Cardiac septum (tissue), 1 donor: ENCODE data around the gene NRAP. TPM values are rescaled to one million over a fixed set of nuclear protein-coding genes. Genes with fewer than 3 reads are reported as not detected.

ENCODE experiments used
- DNase-seq: peaks from one replicate; pipeline ENCODE4 v3.0.0-alpha.2; 2020; ENCODE audit warnings: low spot score
- intact Hi-C: fragments of 100-400 bp; cut with DNase I; formaldehyde crosslinking; loops from one replicate; pipeline ENCODE4 v1.14.0; 2022
- total RNA-seq: library from RNA; stranded (reverse); fragmentation: NEBNext Ultra II Directional; extraction: Animal tissue kit (Norgen Biotek cat#: 25700); gene quantifications from one replicate; pipeline ENCODE4 v1.2.1, GENCODE V29; 2021
- donor health status: DM: no; HTN: no; CAD: no.

The NRAP gene
- total RNA-seq, 1 donor from 2014 or later, result 1,029 TPM

DNA sequence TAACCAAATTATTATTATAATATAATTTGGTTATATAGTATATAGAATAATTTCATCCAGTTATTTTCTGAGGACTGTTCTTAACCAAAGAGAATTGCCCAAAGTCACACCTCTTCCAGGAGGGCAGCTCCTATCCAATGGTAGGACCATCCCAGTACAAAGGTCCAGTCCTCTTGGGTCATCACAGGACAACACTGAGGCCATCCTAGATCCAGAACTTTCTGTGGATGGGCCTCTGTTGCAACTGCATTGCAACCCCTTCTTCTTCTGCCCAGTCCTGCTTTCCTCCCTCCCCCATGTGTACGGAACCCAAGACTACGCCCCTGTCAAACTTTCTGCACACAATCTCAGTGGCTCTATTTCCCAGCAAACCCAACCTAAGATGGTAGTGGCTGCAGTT lies 116.4 kb downstream of the NRAP start:
- DNase-seq, result no peak
- intact Hi-C loops, result no loop called here

DNA sequence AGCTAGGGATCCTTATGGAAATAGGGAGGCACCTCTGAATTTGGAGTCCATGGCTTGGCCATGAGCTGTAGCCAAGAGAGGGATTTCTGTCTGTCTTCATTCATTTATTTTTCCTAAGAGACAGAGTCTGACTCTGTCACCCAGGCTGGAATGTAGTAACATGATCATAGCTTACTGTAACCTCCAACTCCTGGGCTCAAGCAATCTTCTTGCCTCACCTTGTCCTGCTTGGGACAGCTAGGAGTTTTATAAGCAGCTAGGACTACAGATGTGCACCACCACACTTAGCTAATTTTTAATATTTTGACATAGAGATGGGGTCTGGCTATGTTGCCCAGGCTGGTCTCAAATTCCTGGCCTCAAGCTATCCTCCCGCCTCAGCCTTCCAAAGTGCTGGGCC lies 119.4 kb downstream of the NRAP start:
- intact Hi-C loops, result no loop called here
- no peak for DNase-seq

DNA sequence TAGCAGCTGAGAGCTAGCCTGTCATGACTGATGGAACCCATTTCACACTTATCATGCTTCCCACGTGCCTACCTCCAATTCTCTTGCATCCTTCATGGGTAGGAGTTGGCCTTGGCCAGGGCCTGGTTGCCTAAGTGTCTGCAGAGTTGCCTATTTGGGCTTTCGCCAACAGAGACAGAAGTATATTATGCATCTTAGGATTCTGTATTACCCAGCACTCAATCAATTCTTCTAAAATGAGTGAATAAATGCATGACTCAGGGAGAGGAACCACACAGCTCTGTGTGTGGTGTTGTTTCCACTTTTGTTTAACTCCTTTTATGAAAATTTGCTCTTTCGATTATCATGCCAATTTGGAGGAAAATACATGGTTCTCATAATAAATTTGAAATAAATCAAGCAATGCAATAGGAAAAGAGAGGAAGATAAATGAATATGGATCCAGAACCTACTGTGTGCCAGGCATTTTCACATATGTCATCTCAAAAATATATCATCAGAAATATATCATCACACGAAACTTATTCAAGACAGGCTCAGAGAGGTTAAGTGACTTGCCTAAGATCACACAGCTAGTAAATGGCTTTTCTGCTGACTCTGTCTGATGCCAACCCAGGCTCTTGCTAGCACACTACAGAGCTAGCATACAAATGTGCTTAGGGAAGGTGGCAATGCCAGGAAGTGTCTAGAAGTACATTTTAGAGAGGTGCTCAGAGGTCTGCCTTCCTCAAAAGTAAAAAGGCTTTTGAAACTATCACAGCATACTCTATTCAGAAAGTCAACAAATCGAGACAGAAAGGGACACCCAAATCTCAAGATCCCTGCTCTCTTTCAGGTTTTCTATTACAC lies 120.5 kb downstream of the NRAP start:
- intact Hi-C loops, result no loop called here
- no peak for DNase-seq

DNA sequence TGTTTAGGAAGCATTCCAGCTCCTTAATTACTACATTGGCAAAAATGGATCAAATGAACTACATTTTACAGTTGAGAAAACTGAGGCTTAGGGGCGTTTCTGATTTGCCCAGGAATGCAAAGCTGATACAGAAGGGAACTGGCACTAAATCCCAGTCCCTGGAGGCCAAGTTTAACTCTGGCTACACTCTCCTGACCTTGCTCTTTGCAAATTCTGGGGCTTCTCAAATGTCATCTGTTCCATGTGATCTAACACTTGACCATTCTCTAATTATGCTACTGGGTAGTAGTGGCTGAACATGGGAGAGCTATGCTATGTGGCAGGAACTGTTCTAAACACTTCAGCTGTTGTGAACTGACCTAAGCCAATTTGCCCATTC lies 122.3 kb downstream of the NRAP start:
- intact Hi-C loops, result no loop called here
- no peak for DNase-seq

DNA sequence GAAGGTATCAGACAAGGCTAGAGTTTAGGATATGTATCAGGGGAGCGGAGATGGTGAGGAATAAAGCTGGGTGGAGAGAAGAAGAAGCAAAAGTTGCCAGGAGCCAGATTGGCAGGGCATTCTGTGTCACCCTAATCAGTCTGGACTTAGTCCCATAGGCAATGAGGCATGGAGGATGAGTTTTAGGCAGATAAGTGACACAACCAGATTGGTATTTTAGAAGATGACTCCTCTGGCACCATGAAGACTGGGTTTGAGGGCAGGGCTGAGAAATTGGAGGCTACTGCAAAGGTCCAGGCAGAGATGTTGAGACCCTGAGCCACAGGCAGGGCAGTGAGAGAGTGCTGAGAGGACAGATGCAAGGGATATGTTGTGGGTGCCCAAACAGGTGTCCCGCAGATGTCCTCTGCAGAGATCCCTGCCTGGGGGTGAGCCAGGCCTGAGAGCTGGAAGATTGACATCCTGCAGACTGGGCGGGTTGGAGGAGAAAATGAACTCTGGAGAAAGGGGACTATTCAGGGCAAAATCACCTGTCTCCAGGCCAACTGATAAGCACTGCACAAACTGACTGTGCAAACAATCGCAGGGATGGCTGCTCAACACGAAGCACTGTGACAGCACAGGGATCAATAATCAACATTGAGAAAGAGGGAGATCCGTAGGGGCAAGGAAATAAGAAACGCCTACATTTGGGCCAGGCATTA lies 122.8 kb downstream of the NRAP start:
- DNase-seq, result no peak
- intact Hi-C loops, result no loop called here

DNA sequence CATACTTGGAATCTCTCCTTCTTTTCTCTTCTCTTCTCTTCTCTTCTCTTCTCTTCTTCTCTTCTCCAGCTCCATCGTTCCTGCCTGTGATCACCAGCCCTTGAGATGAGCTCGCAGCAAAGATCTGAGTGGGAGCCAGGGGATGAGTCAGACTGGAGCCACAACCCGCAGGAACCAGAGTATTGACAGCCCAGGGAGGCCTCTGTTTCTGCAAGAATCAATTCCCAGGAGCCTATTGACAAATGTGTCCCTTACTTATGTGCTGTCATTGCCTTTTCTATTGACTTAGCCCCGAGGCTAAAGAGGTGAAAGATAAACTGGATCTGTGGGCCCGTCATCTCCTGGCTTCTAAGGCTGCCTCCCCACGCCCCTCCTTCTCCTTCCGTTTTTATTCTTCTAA lies 124.1 kb downstream of the NRAP start:
- DNase-seq, result no peak
- intact Hi-C loops, result no loop called here

Other genes with a start within 250 kb of the NRAP start
- gene HABP2, start 111.0 kb downstream of the NRAP start, total RNA-seq, result not detected
- 5.9 TPM for gene CASP7, start 15.9 kb upstream of the NRAP start, total RNA-seq
- not detected for gene PLEKHS1, start 87.6 kb upstream of the NRAP start, total RNA-seq
- 5.4 TPM for gene DCLRE1A, start 190.0 kb upstream of the NRAP start, total RNA-seq
- gene NHLRC2, start 190.6 kb upstream of the NRAP start, total RNA-seq, result 58.4 TPM